ENCODE results near the gene SELENOV.
"Not testable (repeated sequence)": the region's sequence is repeated elsewhere in the genome, so short reads cannot be mapped to it uniquely, and the experiment has no call there.

Gene SELENOV

DNA sequence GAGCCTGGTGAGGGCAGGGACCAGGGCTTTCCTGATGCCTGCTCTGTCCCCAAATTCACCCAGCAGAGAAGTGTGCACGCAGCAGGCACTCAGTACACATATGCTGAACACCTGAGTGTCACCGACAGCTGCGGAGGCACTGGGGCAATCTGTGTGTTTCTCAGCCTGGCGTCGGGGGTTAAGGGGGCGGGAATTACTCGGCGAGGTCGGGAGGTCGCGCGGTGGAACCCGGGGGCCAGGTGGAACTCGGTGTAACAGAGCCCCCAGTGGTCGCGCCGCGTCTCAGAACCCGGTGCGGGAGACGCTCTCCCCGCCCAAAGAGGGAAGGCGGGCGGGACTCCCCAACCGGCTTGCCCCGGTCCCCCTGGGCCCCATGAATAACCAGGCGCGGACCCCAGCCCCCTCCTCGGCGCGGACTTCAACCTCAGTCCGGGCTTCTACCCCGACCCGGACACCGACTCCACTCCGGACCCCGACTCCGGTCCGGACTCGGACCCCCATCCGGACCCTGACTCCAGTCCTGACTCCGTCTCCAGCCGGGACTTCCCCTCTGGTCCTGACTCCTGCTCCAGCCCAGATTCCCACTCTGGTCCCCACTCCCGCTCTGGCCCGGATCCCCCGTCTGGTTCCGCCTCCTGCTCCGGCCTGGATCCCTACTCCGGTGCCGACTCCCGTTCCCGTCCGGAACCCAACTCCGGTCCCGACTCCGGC, at the start of gene SELENOV:
TSS of gene SELENOV (plus strand) at position 300 of the 711 bp plus-strand sequence. CDS start at position 374, 74 bp downstream.
- peak; percentile 45 to 66 for DNase-seq

DNA sequence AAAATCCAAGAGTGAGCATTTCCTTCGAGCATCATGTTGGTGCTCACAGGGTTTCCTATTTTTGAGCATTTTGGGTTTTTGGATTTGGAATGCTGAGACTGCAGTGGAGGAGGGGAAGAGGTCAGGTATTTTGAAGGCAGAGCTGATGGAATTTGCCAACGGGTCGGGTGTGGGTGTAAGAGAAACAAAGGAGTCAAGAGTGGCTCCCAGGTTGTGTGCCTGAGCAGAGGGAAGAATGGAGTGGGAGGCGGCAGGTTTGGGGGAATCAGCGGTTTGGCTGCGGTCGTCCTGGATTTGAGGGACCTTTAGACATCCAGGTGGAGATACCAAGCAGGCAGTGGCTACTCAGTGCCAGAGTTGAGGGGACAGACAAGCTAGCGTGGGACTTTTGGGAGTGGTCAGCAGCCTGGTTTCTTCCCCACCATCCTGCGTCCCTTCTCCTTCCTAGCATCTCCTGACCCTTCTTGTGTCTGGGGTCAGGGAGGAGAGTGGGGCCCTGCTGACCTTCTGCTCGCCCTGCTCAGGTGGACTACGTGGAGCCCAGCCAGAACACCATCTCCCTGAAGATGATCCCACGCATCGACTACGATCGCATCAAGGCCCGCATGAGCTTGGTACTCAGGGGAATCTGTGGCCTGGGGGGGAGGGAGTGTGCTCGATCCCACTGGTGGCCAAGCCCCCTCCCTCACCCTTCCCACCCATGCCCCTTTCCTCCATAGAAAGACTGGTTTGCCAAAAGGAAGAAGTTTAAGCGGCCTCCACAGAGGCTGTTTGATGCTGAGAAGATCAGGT, 48.8 kb upstream of the SELENOV start:
- DNase-seq: no peak

GRCh38 chr19:39467941-39468340, 47.0 kb upstream of the SELENOV start:
- DNase-seq: no peak

- no peak for DNase-seq
Observed at GRCh38 chr19:39469036-39469435, 45.9 kb upstream of the SELENOV start.

GRCh38 chr19:39469567-39469966, 45.4 kb upstream of the SELENOV start:
- no peak for DNase-seq

GRCh38 chr19:39470724-39471339, 44.1 kb upstream of the SELENOV start:
- DNase-seq: no peak

DNA sequence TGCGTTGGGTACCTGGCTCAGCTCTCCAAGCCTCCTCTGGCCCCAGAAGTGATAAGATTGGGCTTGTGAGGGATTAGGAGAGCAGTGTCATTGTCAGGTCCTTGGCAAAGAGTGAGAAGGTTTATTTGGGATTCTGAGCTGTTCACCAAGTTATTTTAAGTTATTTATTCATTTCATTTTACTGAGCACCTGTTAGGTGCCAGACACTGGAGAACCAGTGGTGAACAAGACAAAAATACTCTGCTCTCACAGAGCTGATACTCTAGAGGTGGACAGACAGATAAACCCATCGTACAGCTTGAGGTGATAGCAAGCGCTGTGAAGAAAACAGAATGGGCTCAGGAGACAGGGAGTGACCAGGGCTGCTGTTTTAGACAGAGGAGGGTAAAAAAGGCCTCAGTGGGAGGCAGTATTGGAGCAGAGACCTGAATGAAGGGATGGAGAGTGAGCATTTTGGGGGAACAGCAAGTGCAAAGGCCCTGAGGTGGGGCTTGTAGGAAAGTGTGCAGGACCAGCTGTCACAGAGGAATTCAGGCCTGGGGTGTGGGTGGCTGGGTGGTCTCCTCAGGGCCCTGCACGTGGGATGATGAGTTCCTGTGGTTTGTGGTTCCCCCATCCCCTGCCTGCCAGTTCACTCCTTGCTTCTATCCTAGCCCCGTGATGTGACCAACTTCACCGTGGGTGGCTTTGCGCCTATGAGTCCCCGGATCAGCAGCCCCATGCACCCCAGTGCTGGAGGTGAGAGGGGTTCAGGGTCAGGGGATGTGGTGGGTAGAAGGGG, 43.0 kb upstream of the SELENOV start:
- no peak for DNase-seq

GRCh38 chr19:39472746-39473442, 42.0 kb upstream of the SELENOV start:
- no peak for DNase-seq

DNA sequence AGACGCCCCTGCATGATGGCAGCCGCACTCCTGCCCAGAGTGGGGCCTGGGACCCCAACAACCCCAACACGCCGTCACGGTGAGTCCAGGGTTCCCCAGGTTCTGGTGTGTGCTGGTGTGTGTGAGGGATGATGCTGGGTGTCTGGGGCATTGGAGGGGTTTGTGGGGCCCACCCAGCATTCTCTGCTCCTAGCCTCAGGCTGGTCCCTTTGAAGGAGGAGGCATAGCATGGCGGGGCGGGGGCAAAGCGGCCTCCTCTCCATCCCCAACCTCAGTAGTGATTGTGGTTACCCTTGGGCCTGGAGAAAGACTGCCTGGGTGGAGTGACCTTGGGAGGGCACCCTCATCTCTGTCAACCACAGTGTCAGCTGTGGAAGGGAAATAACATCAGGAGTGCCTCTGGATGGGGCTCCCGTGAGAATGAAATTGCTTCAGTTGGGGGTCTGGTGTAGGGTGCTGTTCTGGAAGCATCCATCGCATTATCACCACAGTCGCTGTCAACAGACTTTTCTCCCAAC, 41.4 kb upstream of the SELENOV start:
- no peak for DNase-seq

DNA sequence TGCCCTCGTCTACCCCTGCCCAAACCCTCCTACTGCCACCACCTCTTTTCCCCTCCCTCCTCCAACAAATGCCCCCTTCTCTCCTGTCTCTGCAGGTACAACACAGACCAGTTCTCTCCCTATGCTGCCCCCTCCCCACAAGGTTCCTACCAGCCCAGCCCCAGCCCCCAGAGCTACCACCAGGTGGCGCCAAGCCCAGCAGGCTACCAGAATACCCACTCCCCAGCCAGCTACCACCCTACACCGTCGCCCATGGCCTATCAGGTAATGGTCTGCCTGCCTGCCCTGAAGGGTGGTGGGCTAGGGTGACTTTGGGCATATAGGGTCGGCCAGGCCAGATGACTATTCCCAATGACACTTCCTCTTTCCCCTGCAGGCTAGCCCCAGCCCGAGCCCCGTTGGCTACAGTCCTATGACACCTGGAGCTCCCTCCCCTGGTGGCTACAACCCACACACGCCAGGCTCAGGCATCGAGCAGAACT, 40.8 kb upstream of the SELENOV start:
- DNase-seq: peak; percentile 26 to 54

GRCh38 chr19:39475748-39476147, 39.2 kb upstream of the SELENOV start:
- no peak for DNase-seq

GRCh38 chr19:39479319-39479801, 35.6 kb upstream of the SELENOV start:
- DNase-seq: not testable (repeated sequence)

- no peak for DNase-seq
Observed at GRCh38 chr19:39479916-39480315, 35.0 kb upstream of the SELENOV start.

DNA sequence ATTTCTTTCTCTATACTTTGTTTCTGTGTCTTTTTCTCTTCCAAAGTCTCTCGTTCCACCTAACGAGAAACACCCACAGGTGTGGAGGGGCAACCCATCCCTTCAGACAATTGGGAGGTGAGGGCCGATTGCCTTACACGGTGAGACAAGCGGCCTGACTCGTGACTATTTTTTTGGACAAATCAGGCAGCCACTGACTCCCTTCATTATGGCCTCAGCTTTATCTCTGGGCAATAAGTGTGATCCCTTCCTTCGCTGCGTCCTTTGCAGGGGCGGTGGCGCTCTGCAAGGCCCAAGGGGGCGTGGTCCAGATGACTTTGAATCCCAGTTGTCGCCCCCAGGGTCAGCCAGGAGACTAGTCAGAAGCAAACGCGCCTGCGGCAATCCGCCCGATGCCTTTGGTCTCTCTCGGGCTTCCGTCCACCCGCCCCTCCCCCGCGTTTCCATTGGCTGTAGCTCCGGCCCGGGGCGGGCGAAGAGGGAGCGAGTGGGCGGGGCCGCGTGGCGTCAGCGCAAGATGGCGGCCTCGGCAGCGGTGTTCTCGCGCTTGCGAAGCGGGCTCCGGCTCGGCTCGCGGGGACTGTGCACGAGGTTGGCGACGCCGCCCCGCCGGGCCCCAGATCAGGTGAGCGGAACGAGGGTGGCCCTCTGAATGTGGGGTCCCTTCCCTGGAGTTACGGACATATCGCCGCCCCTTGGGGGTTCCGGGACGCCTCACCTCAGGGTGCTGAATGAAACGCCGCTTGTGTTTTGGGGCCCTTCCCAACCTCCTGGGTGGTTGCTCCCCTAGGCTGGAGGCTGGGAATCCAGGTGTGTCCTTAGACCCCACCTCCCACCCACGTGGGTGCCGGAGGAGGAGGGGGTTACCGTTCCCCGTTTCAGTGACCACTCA, 34.4 kb upstream of the SELENOV start, which contains the start of gene TIMM50:
TSS of gene TIMM50 (plus strand) at position 502 of the 892 bp plus-strand sequence. CDS start at position 518, 16 bp downstream.
- peak; percentile 99 for DNase-seq

GRCh38 chr19:39481229-39481545, 33.8 kb upstream of the SELENOV start:
- no peak for DNase-seq

DNA sequence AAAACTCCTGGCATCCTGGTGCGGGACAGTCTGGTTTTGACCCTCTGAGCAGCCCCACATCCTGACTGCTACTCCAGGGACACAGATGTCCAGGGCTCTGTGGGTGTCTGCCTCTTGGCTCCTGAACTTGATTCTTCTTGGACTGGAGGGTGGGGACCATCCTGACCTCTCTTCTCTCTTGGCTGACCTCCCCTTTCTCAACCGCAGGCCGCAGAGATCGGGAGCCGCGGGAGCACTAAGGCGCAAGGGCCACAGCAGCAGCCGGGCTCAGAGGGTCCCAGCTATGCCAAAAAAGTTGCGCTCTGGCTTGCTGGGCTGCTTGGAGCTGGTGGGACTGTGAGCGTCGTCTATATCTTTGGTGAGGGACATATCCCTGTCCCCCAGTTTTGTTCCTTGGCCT, 33.3 kb upstream of the SELENOV start:
- no peak for DNase-seq

DNA sequence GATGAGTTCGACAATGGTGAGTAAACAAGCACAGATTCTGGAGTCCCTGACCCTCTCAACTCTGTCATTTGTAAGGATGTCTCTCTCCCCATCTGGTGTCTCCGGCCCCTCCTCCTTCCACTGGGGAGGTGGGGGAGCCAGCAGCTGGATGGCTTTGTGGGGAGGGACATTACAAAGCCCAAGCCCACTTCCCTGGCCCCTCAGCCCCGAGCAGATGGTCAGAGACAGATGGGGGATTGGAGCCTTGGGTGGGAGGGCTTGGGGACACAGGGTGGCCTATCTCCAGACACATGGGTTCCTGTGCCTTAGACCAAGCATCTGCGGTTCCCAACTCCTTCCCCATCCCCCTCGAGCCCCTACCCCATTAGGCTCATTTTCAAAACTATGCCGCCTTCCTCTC, 31.8 kb upstream of the SELENOV start:
- DNase-seq: no peak

- no peak for DNase-seq
Observed at GRCh38 chr19:39489756-39490155, 25.2 kb upstream of the SELENOV start.

DNA sequence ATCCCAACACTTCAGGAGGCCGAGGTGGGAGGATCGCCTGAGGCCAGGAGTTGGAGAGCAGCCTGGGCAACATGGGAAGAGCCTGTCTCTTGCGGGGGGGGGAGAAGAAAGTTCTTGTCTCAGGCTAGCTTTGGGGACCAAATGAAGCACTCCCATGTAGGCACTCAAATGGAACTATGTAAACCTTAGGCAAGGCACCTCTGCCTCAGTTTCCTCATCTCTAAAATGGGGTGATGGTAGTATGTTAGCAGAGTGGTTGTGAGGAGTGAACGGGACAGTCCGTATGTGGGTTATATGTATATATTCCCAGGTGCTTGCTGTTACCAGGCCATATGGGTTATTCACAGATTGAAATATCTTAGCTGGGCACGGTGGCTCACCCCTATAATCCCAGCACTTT, 22.7 kb upstream of the SELENOV start:
- no peak for DNase-seq

DNA sequence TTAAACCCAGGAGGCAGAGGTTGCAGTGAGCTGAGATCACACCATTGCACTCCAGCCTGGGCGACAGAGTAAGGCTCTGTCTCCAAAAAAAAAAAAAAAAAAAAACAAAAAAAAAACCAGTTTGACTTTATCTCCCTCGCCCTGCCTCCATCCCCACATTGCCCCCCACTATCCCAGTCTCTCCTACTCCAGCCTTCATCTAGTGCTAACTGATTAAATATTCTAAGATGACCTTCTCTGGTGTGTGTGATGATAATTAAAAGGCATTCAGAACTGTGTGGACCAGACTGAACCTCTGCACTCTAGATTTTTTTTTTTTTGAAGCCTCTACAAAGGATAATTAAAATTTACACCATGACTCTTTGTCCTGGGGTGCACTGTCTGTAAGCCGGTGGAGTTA, 22.2 kb upstream of the SELENOV start:
- no peak for DNase-seq

DNA sequence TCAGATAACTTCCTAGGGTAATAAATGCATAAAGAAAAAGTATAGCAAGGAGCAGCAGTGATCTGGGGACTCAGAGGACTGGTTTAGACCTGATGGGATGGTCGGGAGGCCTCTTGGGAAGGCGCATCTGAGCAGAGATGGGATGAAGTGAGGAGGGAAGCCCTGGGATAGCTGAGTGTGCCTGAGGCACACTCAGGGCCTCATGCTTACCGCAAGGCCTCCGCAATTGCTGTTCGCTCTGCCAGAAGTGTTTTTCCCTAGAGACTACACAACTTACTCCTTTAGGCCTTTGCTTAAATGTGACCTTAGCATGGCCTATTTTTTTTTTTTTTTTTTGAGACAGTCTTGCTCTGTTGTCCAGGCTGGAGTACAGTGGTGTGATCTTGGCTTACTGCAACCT, 20.3 kb upstream of the SELENOV start:
- DNase-seq: no peak
